HFF-Myc (cell line): ENCODE results near the gene RPL10.
A peak's percentile ranks its signal among the peaks of the same experiment; 100 is the strongest.

ENCODE experiments used
- DNase-seq: peaks from one replicate; pipeline ENCODE4 v3.0.0-alpha.2; 2011; ENCODE audit warnings: low read depth; ENCODE audit errors: extremely low read depth
- H3K4me3 ChIP-seq: replicated peaks from 2 replicates; pipeline ENCODE4 v1.5.1; 2011; ENCODE audit warnings: low read depth, mild to moderate bottlenecking, control low read depth, low read length
- TF ChIP-seq, protein P1 (sequence below): IDR thresholded peaks from 2 replicates; pipeline ENCODE4 v1.5.1; 2012; ENCODE audit warnings: mild to moderate bottlenecking, low read depth, low read length, control low read depth; ENCODE audit errors: missing control alignments

RPL10 gene

DNA sequence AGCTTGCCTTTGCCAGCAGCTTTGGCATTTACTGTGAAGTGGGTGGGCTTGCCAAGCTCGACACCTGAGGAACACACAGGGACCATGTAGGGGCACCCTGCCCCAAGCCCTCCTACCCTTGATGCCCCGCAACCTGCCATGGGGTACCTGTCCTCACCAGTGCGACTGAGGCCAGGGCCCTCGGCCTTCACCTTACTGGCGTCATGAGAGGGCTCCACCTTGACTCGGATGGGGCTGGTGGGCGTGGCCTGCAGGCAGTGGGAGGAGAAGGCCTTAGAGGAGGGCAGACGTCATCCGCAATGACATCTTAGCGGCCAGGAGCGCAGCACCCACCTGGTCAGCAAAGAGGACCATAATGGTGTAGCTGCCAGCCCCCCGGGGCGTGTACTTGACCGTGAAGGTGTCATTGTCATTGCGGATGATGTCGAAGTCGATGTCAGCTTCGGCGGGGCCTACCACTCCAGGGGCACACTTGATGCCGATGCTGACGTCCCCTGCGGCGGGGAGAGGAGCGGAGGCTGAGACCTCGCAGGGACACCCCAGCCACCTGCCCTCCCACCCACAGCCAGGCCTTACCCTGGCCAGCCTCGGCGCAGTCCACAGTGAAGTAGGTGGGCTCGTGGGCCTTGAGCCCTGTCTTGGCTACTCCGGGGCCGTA is 36.0 kb upstream of the RPL10 start:
- TF ChIP-seq, protein P1, sequence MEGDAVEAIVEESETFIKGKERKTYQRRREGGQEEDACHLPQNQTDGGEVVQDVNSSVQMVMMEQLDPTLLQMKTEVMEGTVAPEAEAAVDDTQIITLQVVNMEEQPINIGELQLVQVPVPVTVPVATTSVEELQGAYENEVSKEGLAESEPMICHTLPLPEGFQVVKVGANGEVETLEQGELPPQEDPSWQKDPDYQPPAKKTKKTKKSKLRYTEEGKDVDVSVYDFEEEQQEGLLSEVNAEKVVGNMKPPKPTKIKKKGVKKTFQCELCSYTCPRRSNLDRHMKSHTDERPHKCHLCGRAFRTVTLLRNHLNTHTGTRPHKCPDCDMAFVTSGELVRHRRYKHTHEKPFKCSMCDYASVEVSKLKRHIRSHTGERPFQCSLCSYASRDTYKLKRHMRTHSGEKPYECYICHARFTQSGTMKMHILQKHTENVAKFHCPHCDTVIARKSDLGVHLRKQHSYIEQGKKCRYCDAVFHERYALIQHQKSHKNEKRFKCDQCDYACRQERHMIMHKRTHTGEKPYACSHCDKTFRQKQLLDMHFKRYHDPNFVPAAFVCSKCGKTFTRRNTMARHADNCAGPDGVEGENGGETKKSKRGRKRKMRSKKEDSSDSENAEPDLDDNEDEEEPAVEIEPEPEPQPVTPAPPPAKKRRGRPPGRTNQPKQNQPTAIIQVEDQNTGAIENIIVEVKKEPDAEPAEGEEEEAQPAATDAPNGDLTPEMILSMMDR = no peak
- DNase-seq = no peak
- no peak overlapping the region for H3K4me3 ChIP-seq

DNA sequence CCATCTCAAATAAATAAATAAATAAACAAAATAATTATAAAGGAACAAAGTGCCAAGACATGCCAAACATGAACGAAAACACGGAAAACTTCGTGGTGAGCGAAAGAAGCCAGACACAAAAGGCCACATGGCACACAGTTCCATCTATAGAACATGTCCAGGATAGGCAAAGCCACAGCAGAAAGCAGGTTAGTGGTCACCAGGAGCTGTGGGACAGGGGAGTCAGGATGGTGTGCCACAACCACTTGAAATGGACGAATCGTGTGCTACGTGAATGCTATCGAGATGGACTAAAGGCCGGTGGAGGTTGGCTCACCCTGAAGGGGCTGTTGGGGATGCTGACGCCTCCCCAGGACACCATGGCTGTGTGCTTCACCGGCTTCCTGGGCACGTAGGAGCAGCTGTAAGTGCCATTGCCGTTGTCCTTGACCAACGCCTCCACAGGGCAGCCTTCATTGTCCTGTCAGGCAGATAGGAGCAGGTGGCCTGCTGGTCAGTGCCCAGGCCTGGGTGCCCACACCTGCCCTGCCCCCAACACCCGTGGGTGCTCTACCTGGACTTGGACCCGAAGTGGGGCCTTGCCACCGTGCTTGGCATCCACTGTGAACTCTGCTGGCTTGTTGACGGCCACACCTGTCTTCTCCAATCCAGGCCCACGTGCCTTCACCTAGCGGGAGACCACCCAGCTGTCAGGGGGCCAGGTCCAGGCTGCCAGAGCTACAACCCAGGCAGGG is 34.3 kb upstream of the RPL10 start:
- TF ChIP-seq, protein P1 = no peak
- H3K4me3 ChIP-seq = no peak overlapping the region
- DNase-seq = no peak

DNA sequence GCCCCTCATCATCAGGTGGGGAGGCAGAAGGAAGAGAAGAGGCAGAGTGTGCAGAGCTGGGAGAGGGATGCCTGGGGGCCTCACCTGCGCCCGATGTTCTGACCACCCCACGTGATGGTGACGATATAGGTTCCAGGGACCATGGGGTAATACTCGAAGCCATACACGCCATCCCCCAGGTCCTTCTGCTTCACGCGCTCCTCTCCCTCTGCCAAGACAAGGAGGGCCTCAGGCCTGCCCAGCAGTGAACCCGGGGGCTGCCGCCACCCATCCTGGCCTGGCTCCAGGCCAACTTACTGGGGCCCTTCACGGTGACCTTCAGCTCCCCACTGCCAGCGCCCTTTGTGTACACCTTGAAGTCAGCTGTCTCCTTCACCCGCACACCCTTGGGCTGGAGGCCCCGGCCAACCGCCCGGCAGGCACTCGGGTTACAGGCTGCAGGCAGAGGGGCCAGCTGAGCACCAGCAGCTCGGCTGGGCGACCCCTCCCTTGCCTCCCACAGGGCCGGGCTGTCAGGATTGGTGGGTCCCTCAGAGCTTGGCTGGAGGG is 33.1 kb upstream of the RPL10 start:
- no peak for DNase-seq
- no peak overlapping the region for H3K4me3 ChIP-seq
- TF ChIP-seq, protein P1 = no peak

DNA sequence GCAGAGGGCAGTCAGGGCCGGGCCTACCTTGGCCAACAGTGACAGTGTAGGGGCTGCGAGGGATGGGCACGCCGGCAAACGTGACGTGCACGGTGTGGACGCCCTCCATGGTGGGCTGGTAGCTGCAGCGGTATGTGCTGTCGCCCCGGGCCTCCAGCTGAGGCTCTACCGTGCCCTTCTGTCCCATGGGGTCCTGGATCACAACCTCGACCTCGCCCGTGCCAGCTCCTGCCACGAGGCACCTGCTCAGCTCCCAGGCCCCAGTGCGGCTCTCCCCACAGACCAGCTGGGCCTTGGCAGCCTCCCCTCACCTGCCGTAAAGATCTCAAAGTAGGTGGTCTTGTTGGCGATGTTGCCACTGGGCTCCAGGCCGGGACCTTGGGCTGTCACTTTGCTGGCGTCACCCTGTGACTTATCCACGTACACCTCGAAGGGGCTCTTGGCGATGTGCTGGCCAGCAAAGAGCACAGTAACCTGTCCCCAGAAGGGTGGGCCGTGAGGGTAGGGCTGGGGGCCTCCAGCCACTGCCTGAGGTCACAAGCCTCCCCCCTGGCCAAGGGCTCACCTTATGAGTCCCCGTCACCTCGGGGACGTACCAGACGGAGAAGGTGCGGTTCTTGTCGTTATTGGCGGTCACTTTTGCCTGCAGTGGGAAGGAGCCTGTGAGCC is 32.0 kb upstream of the RPL10 start:
- H3K4me3 ChIP-seq = no peak overlapping the region
- TF ChIP-seq, protein P1 = no peak
- no peak for DNase-seq

DNA sequence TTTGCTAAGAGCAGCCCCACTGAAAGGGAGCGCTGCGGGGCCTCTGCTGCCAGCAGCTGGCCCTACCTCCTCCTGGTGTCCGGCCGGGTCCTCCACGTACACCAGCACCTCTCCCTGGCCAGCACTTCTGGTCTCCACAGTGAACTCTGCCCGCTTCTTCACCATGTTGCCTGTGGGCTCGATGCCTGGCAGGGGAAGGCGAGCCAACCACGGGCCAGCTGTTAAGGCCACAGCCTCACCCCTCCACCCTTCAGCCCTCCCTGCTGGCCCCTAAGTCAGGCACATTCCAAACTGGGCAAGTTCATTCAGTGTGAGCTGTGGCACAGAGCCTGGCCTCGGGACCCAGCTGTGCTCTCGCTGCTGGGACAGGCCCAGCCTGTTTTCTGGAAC is 31.5 kb upstream of the RPL10 start:
- H3K4me3 ChIP-seq = 0 out of 2 replicates have a peak overlapping the region, but pooled peaks have one; percentile 88
- no peak for DNase-seq
- TF ChIP-seq, protein P1 = no peak

DNA sequence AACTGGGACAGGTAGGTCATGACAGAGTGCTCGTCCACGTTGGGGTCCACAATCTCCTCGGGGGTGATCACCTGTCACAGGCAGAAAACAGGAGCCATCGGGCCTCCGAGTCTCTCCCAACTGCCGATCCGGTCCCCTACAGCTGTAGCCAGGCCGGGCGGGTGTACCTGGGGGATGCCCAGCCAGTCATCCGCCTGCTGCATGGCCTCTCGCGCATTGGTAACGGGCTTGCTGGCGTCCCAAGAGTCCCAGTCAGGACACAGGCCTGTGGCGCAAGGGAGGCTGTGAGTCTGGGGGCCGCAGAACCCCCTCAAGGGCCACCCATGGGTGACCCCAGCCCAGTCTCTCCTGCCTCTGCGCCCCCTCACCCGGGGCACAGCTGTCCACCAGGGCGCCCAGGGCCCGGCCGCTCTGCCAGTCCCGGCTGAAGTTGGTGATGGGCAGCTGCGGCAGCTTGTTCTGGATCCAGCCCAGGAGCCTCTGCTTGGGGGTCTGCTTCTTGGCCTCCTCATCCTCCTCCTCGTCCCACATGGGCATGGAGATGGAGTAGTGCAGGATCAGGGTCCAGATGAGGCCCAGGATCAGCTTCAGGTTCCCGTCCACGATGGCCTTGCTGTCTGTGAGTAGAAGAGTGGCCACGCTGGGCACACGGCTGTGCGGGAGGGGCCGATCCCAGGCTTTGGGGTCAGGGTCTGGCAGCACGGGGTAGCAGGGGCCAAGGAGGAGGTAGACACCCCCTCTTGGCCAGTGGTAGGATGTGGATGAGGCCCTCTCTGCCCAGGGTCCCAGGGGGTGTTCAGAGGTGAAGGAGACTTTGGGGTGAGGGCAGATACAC is 30.5 kb upstream of the RPL10 start:
- H3K4me3 ChIP-seq = peak overlapping the region; percentile 88
- TF ChIP-seq, protein P1 = no peak
- no peak for DNase-seq
